Esophagus squamous epithelium (tissue), 4 donors: ENCODE results near the gene SIL1.

Source experiments
- POLR2A ChIP-seq, 4 donors: fragments of 450-650 bp; IDR thresholded peaks; one replicate each; pipeline ENCODE4 v1.6.1; 2017; ENCODE audit warnings: antibody characterized with exemption in 4 of 4, mild to moderate bottlenecking in 4 of 4, moderate library complexity in 3 of 4
- TF ChIP-seq, protein P1 (sequence below), 6 experiments: fragments of 450-650 bp in 4 of 6; fragments of 200-600 bp in 2 of 6; sonication (generic) in 2 of 6; IDR thresholded peaks; one replicate each; pipeline ENCODE4 v1.5.1; 2016 to 2019; ENCODE audit warnings: antibody characterized with exemption in 6 of 6, mild to moderate bottlenecking in 4 of 6, moderate library complexity in 4 of 6

GRCh38 chr5:139040081-139040480 is 158.1 kb downstream of the SIL1 start:
- TF ChIP-seq, protein P1, sequence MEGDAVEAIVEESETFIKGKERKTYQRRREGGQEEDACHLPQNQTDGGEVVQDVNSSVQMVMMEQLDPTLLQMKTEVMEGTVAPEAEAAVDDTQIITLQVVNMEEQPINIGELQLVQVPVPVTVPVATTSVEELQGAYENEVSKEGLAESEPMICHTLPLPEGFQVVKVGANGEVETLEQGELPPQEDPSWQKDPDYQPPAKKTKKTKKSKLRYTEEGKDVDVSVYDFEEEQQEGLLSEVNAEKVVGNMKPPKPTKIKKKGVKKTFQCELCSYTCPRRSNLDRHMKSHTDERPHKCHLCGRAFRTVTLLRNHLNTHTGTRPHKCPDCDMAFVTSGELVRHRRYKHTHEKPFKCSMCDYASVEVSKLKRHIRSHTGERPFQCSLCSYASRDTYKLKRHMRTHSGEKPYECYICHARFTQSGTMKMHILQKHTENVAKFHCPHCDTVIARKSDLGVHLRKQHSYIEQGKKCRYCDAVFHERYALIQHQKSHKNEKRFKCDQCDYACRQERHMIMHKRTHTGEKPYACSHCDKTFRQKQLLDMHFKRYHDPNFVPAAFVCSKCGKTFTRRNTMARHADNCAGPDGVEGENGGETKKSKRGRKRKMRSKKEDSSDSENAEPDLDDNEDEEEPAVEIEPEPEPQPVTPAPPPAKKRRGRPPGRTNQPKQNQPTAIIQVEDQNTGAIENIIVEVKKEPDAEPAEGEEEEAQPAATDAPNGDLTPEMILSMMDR (IDR thresholded peaks at IDR 0.05): no peak
- no peak for TF ChIP-seq POLR2A (IDR thresholded peaks at IDR 0.05)
